ENCODE results near the gene PCP4. TPM values are rescaled to one million over a fixed set of nuclear protein-coding genes. Genes with fewer than 3 reads are reported as not detected.

The PCP4 gene
- total and polyA plus RNA-seq, 2 donors (not counting 3 experiments of a cell fraction or from before 2014, with no cell fraction given), result not detected

- Histone ChIP-seq H3K36me3 (ENCODE audit: control insufficient read depth in 2 of 2, extremely low read depth in 1 of 2, insufficient read depth in 2 of 2, low read length in 2 of 2) (no peaks in the 10 kb centered on the region), H3K9me3 (replicated peaks; ENCODE audit: control insufficient read depth, insufficient read depth, low read length) (peaks cover 6% of the 10 kb centered on the region), H2AFZ (ENCODE audit: low read depth, low read length) (no peak overlapping the region), H3K4me1 (ENCODE audit: control insufficient read depth, extremely low read depth, insufficient read depth, low read length) (no peaks in the 10 kb centered on the region), H3K9ac (replicated peaks; ENCODE audit: extremely low read depth, insufficient read depth, low read length) (no peak overlapping the region), H3K4me2 (ENCODE audit: insufficient read depth, low read length) (no peak overlapping the region), H3K4me3 (replicated peaks in 1 of 3; ENCODE audit: insufficient read depth in 1 of 3, low read depth in 1 of 3, low read length in 3 of 3) (no peak overlapping the region), H3K27me3 (ENCODE audit: control insufficient read depth in 2 of 2, insufficient read depth in 2 of 2, low read length in 2 of 2) (no peaks in the 10 kb centered on the region), H3K79me2 (ENCODE audit: control insufficient read depth, insufficient read depth, low read length) (no peaks in the 10 kb centered on the region), H3K27ac (ENCODE audit: insufficient read depth, low read depth, low read length) (no peak overlapping the region), H3K9me1 (replicated peaks; ENCODE audit: control insufficient read depth, extremely low read depth, insufficient read depth, low read length) (no peaks in the 10 kb centered on the region), H4K20me1 (replicated peaks; ENCODE audit: control insufficient read depth, extremely low read depth, insufficient read depth, low read length) (no peaks in the 10 kb centered on the region)
- dilution Hi-C loops (cut with MboI; ENCODE audit: extremely low pct_ligation_motif_present, low sequenced_read_pairs) (no loop called here), intact Hi-C loops (cut with micrococcal nuclease) (no loop called here)
- TF ChIP-seq CTCF (IDR thresholded peaks at IDR 0.05; ENCODE audit: extremely low read depth in 1 of 2, insufficient read depth in 1 of 2, low read depth in 1 of 2, low read length in 2 of 2), result no peak
- ChIA-PET POLR2A (no interaction called here), CTCF (no interaction called here)
- no TSS peak for BruUV-seq (replicated peaks)
- FAIRE-seq (no peak), DNase-seq (ENCODE audit: low read depth, low spot score) (no peak)
Observed at GRCh38 chr21:39842741-39843459, 24.3 kb upstream of the PCP4 start.

GRCh38 chr21:39843483-39843882 lies 23.8 kb upstream of the PCP4 start:
- Histone ChIP-seq H3K4me2 (ENCODE audit: insufficient read depth, low read length) (no peak overlapping the region), H3K9me3 (replicated peaks; ENCODE audit: control insufficient read depth, insufficient read depth, low read length) (peaks cover 5% of the 10 kb centered on the region), H4K20me1 (replicated peaks; ENCODE audit: control insufficient read depth, extremely low read depth, insufficient read depth, low read length) (no peaks in the 10 kb centered on the region), H3K4me3 (replicated peaks in 1 of 3; ENCODE audit: insufficient read depth in 1 of 3, low read depth in 1 of 3, low read length in 3 of 3) (no peak overlapping the region), H3K36me3 (ENCODE audit: control insufficient read depth in 2 of 2, extremely low read depth in 1 of 2, insufficient read depth in 2 of 2, low read length in 2 of 2) (no peaks in the 10 kb centered on the region), H3K27me3 (ENCODE audit: control insufficient read depth in 2 of 2, insufficient read depth in 2 of 2, low read length in 2 of 2) (no peaks in the 10 kb centered on the region), H3K4me1 (ENCODE audit: control insufficient read depth, extremely low read depth, insufficient read depth, low read length) (no peaks in the 10 kb centered on the region), H3K27ac (ENCODE audit: insufficient read depth, low read depth, low read length) (no peak overlapping the region), H3K9ac (replicated peaks; ENCODE audit: extremely low read depth, insufficient read depth, low read length) (no peak overlapping the region), H3K79me2 (ENCODE audit: control insufficient read depth, insufficient read depth, low read length) (no peaks in the 10 kb centered on the region), H2AFZ (ENCODE audit: low read depth, low read length) (no peak overlapping the region), H3K9me1 (replicated peaks; ENCODE audit: control insufficient read depth, extremely low read depth, insufficient read depth, low read length) (no peaks in the 10 kb centered on the region)
- dilution Hi-C loops (cut with MboI; ENCODE audit: extremely low pct_ligation_motif_present, low sequenced_read_pairs) (no loop called here), intact Hi-C loops (cut with micrococcal nuclease) (no loop called here)
- BruUV-seq (replicated peaks), result no TSS peak
- DNase-seq (ENCODE audit: low read depth, low spot score), result no peak
- ChIA-PET POLR2A (no interaction called here), CTCF (no interaction called here)
- FAIRE-seq, result no peak
- TF ChIP-seq POLR2A (IDR thresholded peaks at IDR 0.05; ENCODE audit: low read depth, low read length), result no peak
- no peak for TF ChIP-seq MYC (IDR thresholded peaks at IDR 0.05; ENCODE audit: low read depth, low read length)
- no peak for TF ChIP-seq JUN (IDR thresholded peaks at IDR 0.05; ENCODE audit: borderline replicate concordance, insufficient read depth, insufficient read length, low read depth)
- TF ChIP-seq FOS (IDR thresholded peaks at IDR 0.05; ENCODE audit: borderline replicate concordance, insufficient read depth, low read length), result no peak
- no peak for TF ChIP-seq EZH2 (IDR thresholded peaks at IDR 0.05; ENCODE audit: borderline replicate concordance, low read depth, low read length, severe bottlenecking)
- TF ChIP-seq GATA2 (IDR thresholded peaks at IDR 0.05; ENCODE audit: insufficient read depth, insufficient read length, low read depth, low read length), result no peak
- TF ChIP-seq POLR2AphosphoS5 (IDR thresholded peaks at IDR 0.05; ENCODE audit: insufficient read depth, low read depth, low read length), result no peak

All from endothelial cell of umbilical vein (primary cell).